Muscle layer of duodenum (tissue), 2 donors: Measurements from ENCODE around the gene OR51F2.
"Not testable (repeated sequence)": the region's sequence is repeated elsewhere in the genome, so short reads cannot be mapped to it uniquely, and the experiment has no call there.

Experiments used
- H3K27ac ChIP-seq: one replicate; pipeline ENCODE4 v1.7.0; 2013; ENCODE audit warnings: mild to moderate bottlenecking, low read length
- H3K27me3 ChIP-seq: one replicate; pipeline ENCODE4 v1.7.0; 2013; ENCODE audit warnings: low read depth, mild to moderate bottlenecking, control low read depth, low read length
- H3K36me3 ChIP-seq, 2 donors: one replicate each; pipeline ENCODE4 v1.7.0; 2013; ENCODE audit warnings: low read length in 2 of 2, control low read depth in 1 of 2, mild to moderate bottlenecking in 1 of 2; ENCODE audit not compliant: insufficient read depth in 2 of 2, control insufficient read depth in 1 of 2
- H3K4me1 ChIP-seq, 2 donors: one replicate each; pipeline ENCODE4 v1.7.0; 2013; ENCODE audit warnings: low read length in 2 of 2, mild to moderate bottlenecking in 2 of 2, control low read depth in 1 of 2, moderate library complexity in 1 of 2; ENCODE audit not compliant: insufficient read depth in 2 of 2, control insufficient read depth in 1 of 2
- H3K4me3 ChIP-seq, 2 donors: one replicate each; pipeline ENCODE4 v1.7.0; 2013; ENCODE audit warnings: low read length in 2 of 2, low read depth in 1 of 2, mild to moderate bottlenecking in 1 of 2
- H3K9me3 ChIP-seq, 2 donors: one replicate each; pipeline ENCODE4 v1.7.0; 2013; ENCODE audit warnings: low read length in 2 of 2, control low read depth in 1 of 2, mild to moderate bottlenecking in 1 of 2; ENCODE audit not compliant: control insufficient read depth in 1 of 2
- donor health status: healthy.

The OR51F2 gene

DNA sequence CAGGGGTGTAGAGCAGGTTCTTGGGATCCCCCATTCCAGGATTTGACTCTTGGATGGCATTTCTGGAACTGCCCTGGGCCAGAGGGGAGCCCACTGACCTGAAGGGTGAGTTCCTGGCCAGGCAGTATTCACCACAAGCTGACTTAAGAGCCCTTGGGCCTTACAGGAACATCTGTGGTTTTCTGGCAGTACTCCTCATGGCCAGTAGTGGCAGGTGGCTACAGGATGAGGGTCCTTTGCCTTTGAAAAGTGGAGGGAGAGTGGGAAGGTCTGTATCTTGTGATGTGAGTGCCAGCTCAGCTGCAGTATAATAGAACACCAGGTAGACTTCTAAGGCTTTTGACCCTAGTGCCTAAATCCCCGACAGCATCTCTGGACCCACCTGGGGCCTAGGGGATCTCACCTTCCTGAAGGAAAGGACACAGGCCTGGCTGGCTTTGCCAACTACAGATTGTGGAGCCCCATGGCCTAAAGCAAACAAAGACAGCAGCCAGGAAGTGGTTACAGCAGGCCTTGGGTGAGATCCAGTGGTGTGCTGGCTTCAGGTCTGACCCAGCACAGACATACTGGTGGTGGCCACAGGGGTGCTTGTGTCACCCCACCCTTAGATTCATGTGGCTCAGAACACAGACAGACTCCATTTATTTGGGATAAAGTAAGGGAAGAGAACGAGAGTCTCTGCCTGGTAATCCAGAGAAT, 18.9 kb downstream of the OR51F2 start:
- no peak overlapping the region for H3K27ac ChIP-seq

DNA sequence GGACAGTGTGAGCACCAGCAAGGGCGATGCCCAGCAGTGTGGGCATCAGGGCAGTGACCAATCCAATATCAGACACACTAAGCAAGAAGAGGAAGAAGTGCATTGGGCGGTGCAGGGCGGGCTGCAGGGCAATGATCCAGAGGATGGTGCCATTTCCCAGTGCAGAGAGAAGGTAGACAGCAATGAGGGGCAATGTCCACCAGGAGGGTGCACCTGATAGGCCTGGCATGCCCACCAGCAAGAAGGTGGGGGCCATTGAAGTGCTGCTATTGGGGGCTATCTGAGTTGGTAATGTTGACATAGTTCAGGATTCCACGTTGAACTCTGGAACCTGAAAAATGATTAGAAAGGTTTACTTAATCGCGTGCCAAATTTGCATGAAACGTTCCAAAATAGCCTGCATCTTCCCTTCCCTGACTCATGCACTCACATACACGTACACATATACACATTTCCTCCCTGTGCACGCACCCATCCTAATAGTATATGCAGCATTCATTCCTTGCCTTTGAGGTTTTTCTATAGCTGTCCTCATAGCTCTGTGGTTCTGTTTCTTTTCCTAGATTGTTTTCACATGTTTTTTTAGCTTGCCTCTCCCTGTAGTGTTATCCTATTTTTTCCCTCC, 27.9 kb downstream of the OR51F2 start, which contains the start of gene OR51S1:
TSS of gene OR51S1 (minus strand) at position 301 of the 625 bp plus-strand sequence. CDS start at position 301, 0 bp downstream.
- no peaks in the 10 kb centered on the region for H3K9me3 ChIP-seq
- no peaks in the 10 kb centered on the region for H3K36me3 ChIP-seq
- H3K27me3 ChIP-seq = no peaks in the 10 kb centered on the region
- no peak within 1 kb of the TSS for H3K27ac ChIP-seq
- no peak within 1 kb of the TSS for H3K4me3 ChIP-seq
- no peaks in the 10 kb centered on the region for H3K4me1 ChIP-seq

More for the DNA sequence above, 18.9 kb downstream of the OR51F2 start:
- Histone ChIP-seq H3K9me3 (no peaks in the 10 kb centered on the region), H3K27me3 (no peaks in the 10 kb centered on the region), H3K4me3 (no peak overlapping the region), H3K4me1 (no peaks in the 10 kb centered on the region), H3K36me3 (no peaks in the 10 kb centered on the region)

DNA sequence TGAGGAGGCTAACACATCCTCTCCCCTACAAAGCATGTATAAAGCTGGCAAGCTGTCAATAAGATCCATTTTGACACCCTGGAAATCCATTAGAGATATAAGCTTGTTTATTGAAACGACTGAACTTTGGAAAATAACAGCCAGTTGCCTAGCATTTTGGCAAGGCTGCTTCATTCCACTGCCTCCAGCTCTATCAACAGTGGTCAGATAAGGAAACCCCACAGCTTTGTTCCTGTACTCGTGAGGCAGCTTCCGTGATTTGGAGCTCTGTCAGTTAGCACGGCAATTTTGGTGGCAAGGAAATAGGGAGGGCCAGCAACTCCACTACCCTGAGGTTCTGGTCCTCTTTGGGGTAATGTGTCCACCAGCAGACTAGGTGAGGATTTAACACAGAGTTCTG, 29.9 kb downstream of the OR51F2 start:
- Histone ChIP-seq H3K36me3 (no peaks in the 10 kb centered on the region), H3K27me3 (no peaks in the 10 kb centered on the region), H3K4me1 (no peaks in the 10 kb centered on the region), H3K4me3 (no peak overlapping the region), H3K9me3 (no peaks in the 10 kb centered on the region), H3K27ac (no peak overlapping the region)

DNA sequence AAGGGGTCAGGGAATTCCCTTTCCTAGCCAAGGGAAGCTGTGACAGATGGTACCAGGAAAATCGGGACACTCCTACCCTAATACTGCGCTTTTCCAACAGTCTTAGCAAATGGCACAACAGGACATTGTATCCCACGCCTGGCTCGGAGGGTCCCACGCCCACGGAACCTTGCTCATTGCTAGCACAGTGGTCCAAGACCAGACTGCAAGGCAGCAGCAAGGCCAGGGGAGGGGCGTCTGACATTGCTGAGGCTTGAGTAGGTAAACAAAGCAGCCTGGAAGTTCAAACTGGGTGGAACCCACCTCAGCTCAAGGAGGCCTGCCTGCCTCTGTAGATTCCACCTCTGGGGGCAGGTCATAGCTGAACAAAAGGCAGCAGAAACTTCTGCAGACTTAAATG, 33.2 kb downstream of the OR51F2 start:
- H3K4me1 ChIP-seq, H3K27me3 ChIP-seq, H3K27ac ChIP-seq, H3K9me3 ChIP-seq, H3K36me3 ChIP-seq, H3K4me3 ChIP-seq: not testable (repeated sequence)

DNA sequence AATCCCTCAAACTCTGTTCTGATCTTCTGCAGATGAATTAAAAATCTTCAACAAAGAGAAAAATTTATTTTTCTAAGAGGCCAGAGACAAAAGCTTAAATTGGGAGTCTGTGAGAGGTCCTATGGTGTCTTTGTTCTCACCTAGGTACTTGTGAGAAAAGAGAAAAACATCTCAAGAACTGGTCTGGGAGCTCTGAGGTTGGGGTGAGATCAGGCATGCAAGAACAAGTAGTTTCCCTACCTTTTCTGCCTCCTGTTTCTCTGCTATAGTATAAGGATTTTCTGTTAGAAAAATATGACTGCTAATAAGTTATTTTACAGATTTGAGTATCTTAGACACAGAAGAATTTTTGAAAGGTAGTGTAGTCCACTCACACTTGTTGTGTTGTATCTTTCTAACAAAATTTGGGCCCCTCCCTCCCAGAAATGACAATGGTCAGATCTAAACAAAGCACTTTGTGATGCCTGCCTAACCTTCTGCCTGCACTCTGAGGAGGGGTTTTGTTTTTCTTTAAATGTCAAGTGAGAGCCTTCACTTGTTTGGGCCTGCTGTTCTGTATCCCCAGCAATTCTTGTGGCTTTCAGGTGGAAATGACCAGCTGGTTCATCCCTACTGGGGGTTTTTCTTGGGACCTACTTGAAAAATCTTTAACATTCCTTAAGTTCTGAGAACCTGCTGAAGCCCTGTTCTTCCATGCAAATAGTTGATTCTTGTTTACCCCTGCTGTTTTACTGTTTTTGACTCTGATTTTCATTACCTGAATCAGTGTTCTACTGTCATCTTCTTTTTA, 41.5 kb downstream of the OR51F2 start:
- Histone ChIP-seq H3K36me3 (no peaks in the 10 kb centered on the region), H3K27me3 (no peaks in the 10 kb centered on the region), H3K27ac (no peak overlapping the region), H3K4me1 (no peaks in the 10 kb centered on the region), H3K4me3 (no peak overlapping the region), H3K9me3 (no peaks in the 10 kb centered on the region)

DNA sequence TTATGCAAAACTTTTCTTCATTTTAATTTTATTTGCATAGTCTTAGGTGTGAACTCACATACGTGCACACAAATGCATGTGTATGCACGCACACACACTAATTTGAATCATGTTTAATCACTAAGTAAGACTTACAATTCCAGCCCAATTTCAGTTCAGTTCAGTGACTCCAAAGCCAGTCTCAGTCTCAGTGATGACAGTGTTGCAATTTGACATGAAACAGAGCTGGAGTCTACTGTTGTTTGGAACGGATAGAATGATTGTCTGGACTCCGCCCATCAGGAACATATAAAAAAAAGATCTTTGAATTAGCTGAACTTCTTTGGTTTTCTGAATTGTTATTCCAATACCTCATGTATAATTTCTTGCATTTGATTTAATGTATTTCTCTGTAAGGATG, 42.8 kb downstream of the OR51F2 start:
- H3K9me3 ChIP-seq = no peaks in the 10 kb centered on the region
- H3K36me3 ChIP-seq = no peaks in the 10 kb centered on the region
- no peak overlapping the region for H3K27ac ChIP-seq
- H3K4me3 ChIP-seq = no peak overlapping the region
- no peaks in the 10 kb centered on the region for H3K4me1 ChIP-seq
- H3K27me3 ChIP-seq = no peaks in the 10 kb centered on the region

DNA sequence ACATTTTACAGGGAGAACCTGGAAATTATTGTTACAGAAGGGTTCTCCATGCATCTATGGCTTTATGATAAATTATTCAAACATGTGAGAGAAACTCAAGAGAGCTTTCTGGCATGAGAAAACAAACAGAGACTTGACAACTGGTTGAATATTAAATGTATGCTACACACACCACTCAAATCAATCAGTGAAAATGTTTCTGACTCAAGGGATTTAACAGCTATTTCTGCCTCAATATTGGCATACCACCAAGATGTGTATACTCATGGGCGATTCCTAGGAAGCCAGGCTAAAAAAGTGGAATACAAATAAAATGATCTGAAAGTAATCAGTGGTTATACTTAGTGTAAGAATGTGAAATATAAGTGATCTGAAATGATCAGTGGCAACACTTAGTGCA, 44.7 kb downstream of the OR51F2 start:
- Histone ChIP-seq H3K27me3 (no peaks in the 10 kb centered on the region), H3K9me3 (no peaks in the 10 kb centered on the region), H3K27ac (no peak overlapping the region), H3K4me1 (no peaks in the 10 kb centered on the region), H3K36me3 (no peaks in the 10 kb centered on the region), H3K4me3 (no peak overlapping the region)
